COLO668 (cell line): Measurements from ENCODE around the gene FAM124B.

Experiments used
- DNase-seq: peaks from one replicate; lab custom pipeline; 2025; ENCODE audit not compliant: unreplicated experiment; lab: John Stamatoyannopoulos, UW

FAM124B gene, protein sequence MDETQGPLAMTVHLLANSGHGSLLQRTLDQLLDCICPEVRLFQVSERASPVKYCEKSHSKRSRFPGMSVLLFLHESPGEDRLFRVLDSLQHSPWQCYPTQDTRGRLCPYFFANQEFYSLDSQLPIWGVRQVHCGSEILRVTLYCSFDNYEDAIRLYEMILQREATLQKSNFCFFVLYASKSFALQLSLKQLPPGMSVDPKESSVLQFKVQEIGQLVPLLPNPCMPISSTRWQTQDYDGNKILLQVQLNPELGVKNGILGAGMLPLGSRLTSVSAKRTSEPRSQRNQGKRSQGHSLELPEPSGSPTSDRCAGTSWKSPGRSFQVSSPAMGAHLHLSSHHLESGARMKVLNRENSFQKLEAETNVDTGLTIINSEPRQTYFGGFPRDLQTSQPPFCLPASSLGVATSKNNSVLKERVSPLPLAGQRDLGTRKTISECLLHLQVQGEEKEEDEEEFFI

DNA sequence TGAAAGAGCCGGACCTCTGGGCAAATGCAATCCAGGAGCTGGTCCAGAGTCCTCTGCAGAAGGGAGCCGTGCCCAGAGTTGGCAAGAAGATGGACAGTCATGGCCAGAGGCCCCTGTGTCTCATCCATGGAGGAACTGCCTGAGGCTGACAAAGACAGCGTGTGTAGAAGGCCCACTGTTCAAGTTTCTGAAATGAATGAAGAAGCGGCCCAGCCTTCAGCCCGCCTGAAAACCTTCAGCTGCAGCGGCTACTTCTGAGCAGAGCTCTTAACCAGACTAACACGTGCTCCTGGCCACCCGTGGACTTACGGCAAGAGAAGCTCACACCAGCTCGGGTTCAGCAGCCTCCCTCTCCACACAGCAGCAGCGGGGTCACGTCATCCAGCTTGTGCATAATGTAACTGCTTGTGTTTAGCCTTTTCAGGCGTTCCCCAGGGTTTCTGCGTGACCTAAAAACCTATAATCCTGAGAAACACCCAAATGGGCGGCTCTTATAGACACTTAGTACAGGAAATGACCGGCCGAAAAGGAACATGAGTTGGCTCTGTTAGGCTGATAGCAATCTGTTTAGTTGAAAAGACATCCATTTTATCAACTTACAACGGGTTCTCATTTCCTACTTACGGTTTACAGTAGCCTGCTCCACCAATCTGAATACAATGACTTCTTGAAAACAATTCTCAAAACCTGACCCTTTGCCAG, at the start of gene FAM124B:
Gene FAM124B, minus strand, starts transcription at position 467 of the 702 bp plus-strand sequence. Its CDS starts 339 bp downstream, at position 128.
- DNase-seq, result no peak

DNA sequence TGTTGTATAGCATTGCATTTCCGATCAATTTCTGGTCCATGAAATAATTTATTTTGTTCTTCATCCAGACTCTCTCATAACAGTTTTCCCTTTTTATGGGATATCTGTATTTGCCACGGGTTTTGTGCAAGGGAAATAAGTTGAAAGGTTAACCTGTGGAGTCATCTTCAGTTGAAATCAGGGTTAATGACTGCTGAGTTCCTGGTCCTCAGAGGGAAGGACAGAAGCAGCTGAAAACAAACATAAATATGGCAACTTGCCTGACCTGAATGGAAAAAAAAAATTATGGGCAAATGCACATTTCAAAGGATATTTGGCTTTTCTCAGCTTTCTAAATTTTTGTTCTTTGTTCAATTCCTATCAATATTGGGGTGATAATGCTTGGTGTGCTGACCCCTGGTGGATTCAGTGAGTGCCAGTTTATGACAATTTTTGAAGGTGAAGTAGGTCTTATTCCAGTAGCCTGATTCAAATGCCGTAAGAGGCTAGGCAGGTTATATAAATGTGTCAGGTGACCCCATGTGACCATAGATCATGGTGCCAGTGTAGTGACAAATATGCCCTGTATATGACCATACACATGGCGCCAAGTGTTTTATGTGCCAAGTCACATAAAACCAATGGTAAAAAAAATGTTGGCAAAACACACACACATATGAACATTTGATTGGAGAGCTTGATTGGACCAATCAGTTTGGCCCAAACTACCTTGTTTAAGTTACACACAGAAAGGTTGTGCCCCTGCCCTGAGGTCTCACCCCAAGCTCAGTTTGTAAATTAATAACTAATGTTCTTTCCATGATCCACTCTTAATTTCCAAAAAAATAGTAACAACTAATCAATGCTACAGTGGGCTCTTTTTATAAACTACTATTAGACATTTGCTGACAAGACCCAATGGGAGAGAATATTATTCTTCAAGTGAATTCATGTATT, 47.6 kb upstream of the FAM124B start:
- DNase-seq, result no peak

DNA sequence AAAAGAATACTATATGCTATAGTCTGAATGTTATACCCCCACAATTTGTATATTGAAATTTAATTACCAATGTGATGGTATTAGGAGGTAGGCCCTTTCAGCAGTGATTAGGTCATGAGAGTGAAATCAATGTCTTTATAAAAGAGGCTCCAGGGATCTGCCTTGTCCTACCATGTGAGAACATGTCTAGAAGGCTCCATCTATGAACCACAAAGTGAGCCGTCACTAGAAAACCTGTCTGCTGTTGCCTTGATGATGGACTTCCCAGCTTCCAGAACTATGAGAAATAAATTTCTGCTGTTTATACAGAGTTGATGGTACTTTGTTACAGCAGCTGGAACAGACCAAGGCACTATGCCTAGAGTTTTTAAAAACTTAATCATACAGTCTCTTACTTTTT, 46.3 kb upstream of the FAM124B start:
- DNase-seq, result no peak

DNA sequence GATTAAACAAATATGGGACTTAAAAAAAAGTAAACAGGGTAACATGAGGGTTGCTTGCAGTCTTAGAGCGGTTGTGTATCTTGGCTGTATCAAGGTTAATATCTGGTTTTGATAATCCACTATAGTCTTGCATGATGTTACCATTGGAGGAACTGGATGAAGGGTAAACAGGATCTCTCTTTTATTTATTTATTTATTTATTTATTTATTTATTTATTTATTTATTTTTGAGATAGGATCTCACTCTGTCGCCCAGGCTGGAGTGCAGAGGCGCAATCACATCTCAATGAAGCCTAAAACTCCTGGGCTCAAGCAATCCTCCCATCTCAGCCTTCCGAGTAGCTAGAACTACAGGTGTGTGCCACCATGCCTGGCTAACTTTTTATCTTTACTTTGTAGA, 42.9 kb upstream of the FAM124B start:
- no peak for DNase-seq

DNA sequence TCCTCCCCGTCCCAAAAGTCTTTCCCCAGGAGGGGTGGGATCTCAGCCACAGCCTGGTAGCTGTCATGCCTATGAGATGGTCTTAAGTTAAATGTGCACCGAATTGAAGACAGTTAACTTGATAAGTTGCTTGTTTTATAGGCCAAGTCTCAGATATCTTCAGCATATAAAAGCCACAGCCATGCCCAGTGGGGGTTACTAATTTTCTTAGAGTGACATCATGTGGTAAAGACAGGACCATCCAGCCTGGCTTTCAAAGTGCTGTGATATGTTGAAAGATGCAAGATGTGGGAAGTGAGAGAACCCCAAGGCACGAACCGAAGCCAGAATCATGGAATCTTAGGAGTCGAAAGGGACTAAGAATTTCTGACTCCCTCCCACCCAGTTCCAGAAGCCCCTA, 42.1 kb upstream of the FAM124B start:
- DNase-seq, result no peak

DNA sequence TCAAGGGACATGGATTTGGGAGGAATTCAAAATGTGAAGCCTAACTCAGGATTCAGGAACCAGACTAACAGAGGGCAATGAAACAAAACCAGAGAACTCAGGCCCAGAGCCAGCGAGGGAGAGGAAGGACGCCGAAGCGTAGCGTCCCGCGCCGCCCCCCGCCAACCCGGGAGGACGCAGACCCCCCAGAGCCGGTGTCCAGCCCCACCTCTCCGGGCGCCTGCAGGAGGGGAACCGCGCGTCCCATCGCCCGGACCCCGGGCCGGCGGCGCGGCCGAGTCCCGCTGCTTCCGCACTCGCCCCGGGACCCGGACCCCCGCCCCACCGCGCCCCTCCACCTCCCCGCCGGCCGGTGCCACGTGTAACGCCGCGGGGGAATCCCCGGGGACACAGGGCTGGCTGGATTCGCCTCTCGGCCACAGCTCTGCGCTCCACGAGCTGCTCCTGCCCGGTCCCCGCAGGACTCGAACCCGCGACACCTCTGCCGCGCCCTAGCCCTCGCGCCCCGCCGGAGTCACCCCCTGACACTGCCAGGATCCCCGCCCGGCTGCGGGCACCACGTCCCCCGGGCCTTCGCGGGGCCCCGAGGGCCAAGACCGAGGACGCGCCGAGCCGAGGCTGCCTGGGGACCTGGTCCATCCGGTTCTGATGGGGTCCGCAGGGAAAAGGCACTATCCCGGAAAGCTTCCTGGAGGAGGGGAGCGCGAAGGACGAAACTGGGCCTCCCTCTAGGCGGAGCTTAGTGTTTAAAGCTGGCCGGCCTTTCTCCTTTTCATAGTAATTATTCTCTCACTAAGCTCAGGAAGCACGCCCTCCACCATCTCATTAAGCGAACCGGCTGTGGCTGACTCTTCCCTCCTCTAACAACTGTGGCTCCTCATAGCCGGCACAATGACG, 40.4 kb upstream of the FAM124B start:
- DNase-seq, result peak; percentile 18

DNA sequence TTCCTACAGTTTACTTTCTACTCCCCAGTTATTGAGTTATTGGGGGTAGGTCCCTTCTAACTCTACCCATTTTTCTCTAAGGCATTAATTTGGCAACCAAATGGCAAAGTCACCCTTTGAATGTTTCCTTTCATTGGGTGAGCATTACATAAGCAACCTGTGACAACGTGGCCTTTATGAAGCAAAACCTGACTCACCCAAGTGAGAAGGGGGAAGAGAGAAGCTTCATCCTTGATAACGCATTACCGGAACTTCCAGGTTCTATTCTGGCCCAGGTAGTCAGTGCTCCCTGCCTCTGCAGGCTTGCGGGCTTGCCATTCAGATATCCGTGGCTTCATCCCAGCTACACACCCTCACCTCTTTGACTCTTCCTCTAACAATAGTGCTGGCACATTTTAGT, 39.1 kb upstream of the FAM124B start:
- no peak for DNase-seq

DNA sequence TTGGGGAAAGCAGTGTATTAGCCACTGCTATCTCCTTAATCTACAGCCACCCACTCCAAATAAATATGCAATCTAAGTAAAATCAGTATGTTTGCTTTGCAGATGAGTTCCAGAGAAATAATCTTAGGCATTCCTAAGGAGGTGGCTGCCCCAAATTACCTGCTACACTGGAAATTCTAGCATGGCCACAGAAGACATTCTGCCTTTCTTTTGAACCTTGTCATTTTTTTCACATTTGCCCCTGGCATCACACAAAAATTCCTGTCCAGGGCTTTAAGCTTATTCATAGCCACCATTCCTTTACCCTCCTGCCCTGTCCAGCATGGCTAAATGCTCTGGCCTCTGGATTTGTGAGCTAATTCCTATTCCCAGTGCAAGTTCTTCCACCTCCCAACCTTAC, 36.8 kb upstream of the FAM124B start:
- no peak for DNase-seq

DNA sequence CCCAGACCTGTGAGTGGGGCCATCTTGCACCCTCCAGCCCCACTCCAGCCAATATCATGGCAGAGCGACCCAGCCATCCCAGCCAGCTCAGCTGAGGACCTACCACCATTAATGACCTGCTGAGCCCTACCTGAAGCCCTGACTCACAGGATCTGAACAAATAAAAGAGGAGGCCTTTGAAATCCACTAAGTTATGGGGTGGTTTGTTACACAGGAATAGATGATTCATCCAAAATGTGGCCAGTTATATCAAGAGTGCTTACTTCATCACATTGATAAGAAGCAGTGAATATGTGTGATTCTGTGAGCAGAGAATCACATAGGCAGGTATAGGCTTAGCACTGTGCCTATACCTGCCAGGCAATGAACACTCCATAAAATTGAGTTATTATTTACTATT, 34.7 kb upstream of the FAM124B start:
- no peak for DNase-seq

DNA sequence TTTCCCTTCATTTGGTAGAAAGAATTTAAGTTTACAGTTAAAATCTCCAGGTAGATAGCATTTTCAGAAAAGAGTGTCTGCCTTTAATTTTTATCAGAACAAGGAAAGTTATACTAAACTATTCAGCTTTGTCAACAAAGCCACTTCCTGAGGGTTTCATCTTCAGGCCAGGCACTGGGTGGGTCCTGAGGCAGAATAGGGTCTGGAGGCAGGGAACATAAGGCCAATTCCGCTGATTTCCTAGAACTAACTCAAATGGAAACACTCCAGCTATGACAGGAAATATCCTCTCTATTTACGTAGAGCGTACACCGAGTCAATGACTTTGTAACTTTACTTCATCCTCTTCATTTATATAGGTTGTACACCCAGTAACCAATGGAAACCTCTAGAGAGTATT, 32.7 kb upstream of the FAM124B start:
- DNase-seq, result no peak

DNA sequence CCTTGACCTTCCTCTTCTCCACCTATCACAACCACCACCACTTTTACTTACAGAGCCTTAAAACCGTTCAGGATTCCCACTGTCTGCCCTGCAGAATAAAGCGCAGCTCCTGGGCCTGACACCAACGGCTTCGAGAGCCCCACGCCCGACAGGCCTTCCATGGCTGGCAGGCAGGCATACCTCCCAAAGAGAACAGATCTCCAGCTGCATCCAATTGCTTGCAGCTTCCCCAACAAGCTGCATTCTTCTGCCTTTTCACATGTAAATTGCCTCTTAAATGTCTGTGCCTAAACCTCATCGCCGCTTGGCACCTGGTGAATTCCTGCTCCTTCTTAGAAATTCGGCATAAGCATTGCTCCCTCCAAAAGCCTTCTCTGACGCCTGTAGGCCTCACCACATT, 31.5 kb upstream of the FAM124B start:
- no peak for DNase-seq

DNA sequence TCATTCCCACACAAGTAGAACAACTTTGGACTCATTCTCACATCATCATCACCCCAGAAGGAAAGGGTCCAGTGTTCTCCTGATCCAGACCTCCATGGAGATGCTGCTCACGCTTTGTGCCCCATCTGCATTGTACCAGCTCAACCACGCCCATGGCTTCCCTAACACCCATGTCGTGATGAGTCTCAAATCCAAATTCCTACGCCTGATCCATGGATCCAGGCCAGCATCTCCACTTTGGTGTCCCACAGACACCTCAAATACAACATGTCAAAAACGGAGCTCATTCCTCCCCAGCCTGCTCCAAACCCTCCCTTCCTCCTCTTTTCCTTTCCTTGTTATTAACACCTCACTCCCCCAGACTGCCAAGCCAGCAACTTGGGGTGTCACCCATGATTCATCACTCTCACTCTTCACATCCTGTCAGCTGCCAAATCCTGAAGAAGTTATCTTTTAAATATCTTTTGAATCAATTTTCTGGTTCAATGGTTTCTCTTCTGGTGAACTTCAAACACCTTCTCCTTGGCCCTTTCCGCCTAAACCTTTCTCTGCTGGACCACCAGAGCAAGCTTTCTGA, 30.2 kb upstream of the FAM124B start:
- no peak for DNase-seq

DNA sequence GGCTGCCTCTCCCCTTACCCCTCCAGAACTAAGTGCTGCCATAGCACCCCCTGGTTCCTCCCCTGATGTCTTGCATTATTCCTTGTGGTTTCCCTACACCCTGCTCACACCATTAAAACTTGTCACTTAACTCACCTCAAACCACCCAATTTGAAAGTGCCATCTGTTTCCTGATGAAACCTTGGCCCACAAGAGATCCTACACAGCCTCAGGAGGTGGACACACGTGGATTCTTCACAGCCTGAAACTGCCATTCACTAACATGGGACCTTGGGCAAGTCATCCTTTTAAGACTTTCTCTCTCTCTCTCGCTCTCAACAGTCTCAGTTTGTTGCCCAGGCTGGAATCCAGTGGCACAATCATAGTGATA, 27.5 kb upstream of the FAM124B start:
- no peak for DNase-seq

DNA sequence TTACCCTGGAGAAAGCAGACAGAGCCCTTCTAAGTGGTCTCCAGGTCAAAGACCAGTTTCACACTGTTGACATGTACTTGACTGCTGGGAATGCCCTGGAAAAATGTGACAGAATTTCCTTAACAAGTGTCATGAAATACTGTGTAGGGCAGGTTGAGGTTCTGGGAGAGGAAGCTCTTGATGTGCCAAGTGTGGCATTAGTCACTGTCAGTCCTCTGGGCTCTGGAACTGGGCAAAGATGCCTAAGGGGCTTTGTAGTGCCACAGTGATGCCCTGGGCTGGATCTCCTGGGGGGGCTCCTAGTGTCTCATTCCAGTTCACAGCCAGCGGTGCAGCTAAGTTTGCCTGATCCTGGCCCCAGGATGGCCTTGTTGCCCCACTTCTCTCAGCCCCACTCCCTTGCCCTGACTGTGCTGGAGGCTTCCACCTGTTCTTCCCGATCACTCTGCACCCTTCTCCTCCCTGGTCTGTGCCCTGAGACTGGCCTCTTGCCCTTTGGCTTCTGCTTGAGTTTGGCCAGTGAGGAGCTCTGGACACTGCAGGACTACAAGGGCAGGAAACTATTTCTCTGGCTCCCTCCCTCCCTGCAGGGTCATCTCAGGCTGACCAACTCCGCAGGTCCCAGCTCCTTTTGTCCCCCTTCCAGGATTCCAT, 27.0 kb upstream of the FAM124B start:
- no peak for DNase-seq

DNA sequence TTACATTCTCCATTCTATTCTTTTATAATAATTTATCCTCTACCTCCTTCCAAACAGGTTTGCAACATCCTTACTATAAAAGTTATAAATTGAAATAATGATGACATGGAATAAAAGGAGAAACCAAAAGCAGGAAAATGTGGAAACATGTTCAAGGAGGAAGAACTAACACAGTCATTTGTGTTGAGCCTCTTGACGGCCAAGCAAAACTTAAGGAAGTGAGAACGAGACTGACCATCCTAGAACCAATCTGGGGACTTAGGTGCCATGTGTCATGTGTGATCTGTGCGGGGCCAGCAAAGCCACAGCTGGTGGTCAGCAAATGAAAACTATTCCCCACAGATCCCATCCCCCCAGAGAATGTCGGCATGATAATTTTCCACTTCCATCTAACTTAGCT, 25.6 kb upstream of the FAM124B start:
- DNase-seq, result no peak

DNA sequence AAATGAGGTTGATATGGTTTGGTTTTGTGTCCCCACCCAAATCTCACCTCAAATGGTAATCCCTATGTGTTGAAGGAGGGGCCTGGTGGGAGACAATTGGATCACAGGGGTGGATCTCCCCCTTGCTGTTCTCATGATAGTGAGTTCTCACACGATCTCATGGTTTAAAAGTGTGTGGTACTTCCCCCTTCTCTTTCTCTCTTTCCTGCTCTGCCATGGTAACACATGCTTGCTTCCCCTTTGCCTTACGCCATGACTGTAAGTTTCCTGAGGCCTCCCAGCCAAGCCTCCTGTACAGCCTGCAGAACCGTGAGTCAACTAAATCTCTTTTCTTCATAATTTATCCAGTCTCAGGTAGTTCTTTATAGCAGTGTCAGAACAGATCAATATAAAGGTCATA, 24.7 kb upstream of the FAM124B start:
- DNase-seq, result no peak

DNA sequence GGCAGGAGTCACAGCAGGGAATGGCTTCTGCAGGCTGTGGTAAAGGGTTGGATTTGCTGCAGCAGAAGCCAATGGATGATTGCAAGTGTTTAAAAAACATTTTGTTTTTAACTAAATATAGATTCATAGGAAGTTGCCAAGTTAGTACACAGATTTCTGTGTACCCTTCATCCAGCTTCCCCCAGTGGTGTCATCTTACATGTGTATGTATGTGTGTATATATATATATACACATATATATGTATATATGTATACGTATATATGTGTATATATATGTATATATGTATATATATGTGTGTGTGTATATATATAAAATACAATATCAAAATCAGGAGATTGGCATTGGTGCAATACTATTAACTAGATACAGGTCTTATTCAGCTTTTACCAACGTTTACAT, 19.2 kb upstream of the FAM124B start:
- DNase-seq, result no peak

DNA sequence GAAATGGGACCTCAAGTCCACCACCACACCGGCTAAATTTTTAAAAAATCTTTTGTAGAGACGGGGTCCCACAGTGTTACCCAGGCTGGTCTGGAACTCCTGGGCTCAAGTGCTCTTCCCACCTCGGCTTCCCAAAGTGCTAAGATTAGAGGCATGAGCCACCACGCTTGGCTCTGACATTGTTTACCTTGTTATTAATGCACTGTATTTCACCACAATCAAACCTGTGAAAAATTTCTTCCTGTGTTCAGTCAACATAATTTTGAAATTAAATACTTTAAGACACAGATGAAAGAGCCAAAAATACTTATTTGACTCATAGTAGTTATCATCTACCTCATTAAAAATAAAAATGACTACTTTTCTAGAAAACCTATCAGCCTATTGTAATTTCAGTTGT, 16.0 kb upstream of the FAM124B start:
- no peak for DNase-seq

DNA sequence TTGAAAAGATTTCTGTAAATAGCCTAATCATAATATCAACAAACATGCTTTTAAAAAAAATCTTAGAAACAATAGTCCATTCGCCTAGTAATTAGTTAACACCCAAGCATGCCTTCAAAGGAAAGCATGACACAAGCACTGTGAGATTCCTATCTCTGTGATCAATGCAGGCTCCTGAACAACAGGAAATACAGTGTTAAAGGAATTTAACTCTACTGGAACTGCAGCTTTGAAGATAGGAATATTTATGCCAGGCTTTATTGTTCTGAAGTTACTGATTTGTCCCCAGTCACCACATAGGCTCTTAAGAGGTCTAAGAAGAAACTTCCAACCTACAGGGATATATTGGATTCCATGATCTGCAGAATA, 15.4 kb upstream of the FAM124B start:
- DNase-seq, result no peak
